K562 (cell line): ENCODE measurements around the gene SMURF1. TPM values are rescaled to one million over a fixed set of nuclear protein-coding genes. Genes with fewer than 3 reads are reported as not detected.

Experiments
- polyA plus RNA-seq, 8 experiments: library from polyadenylated mRNA; depleted of rRNA in 4 of 8; stranded (reverse) in 5 of 8; unstranded in 3 of 8; fragments of >200 nt; fragmentation: Nextera tagmentation in 2 of 8; fragmentation: Illumina TruSeq in 1 of 8; extraction: Ambion mirVana in 2 of 8; extraction: Trizol in 1 of 8; gene quantifications; 2 replicates each; pipeline versions ENCODE4 v1.2.1 to v1.2.3, GENCODE V29; 2011 to 2014; ENCODE audit warnings: inconsistent platforms in 1 of 8, missing spikeins in 1 of 8
- total RNA-seq, 7 experiments: library from RNA; depleted of rRNA in 6 of 7; stranded (reverse); fragments of >200 nt in 6 of 7; fragmentation: Illumina TruSeq in 2 of 7; extraction: Trizol in 2 of 7; gene quantifications; 2 replicates each; pipeline versions ENCODE4 v1.2.1 to v1.2.3, GENCODE V29; 2011 to 2021; ENCODE audit warnings: low replicate concordance in 1 of 7
- TF ChIP-seq, protein P1 (sequence below), 2 experiments: fragments of 150-350 bp in 1 of 2; IDR thresholded peaks; 2 replicates each; pipeline ENCODE4 v1.6.1; 2012 to 2016; ENCODE audit warnings: low read depth in 2 of 2, low read length in 2 of 2, mild to moderate bottlenecking in 1 of 2, moderate library complexity in 1 of 2
- TF ChIP-seq, protein P2 (sequence below), 2 experiments: fragments of 450-650 bp in 1 of 2; sonication (generic) in 1 of 2; formaldehyde crosslinking in 1 of 2; IDR thresholded peaks; 2 replicates each; pipeline versions ENCODE4 v1.7.1 to v1.9.0; 2016 to 2022; ENCODE audit warnings: inconsistent platforms in 1 of 2, mild to moderate bottlenecking in 1 of 2, missing genetic modification reagents in 1 of 2
- TF ChIP-seq, protein P3 (sequence below), 3 experiments: fragments of 200-800 bp in 1 of 3; fragments of 250-450 bp in 1 of 3; fragments of 450-650 bp in 1 of 3; sonication (Bioruptor Pico) in 1 of 3; sonication (Bioruptor generic) in 1 of 3; formaldehyde crosslinking in 1 of 3; IDR thresholded peaks; 2 replicates each; pipeline versions ENCODE4 v1.6.1 to v1.8.0; 2016 to 2022; ENCODE audit warnings: mild to moderate bottlenecking in 2 of 3, missing genetic modification characterization in 2 of 3, missing compliant biosample characterization in 1 of 3, moderate library complexity in 1 of 3
- TF ChIP-seq, protein P4 (sequence below), 3 experiments: fragments of 200-800 bp in 1 of 3; sonication (Bioruptor generic) in 1 of 3; sonication (generic) in 1 of 3; formaldehyde crosslinking in 1 of 3; IDR thresholded peaks; 2 replicates each; pipeline versions ENCODE4 v1.6.1 to v1.8.0; 2016 to 2022; ENCODE audit warnings: mild to moderate bottlenecking in 2 of 3, missing compliant biosample characterization in 2 of 3, missing genetic modification characterization in 2 of 3, missing genetic modification reagents in 1 of 3
- TF ChIP-seq, protein P5 (sequence below): fragments of 450-650 bp; IDR thresholded peaks from 2 replicates; pipeline ENCODE4 v1.6.1; 2016; ENCODE audit warnings: missing biosample characterization, missing genetic modification characterization

The SMURF1 gene
- total and polyA plus RNA-seq, 9 of the 15 experiments (the other 6 are each of a cell fraction or from before 2014, with no cell fraction given) = 1.0 to 20.1 (median 12.6) TPM

DNA sequence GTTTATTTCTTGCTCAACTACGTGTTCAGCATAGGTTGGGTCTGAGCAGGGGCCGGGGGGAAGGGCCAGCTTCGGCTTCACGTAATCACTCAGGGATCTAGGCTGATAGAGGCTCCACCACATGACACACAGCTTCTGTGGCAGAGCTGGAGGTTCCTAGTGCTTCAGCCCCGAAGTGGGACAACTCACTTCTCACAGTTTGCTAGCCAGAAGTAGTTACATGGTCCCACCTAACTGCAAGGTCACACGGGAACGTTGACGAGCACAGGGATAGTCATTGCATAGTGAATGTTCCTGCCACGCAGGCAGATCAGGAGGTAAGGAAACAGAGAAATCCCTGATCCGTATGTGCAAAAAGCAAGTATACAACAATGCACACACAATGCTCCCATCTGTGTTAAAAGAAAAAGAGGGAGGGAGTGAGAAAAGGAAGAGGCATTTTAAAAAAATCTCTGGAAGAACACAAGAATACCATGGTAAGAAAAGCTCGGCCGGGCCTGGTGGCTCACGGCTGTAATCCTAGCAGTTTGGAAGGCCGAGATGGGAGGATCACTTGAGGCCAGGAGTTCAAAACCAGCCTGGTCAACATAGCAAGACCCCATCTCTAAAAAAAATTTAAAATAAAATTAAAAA lies 16.9 kb downstream of the SMURF1 start (continued):
- TF ChIP-seq, protein P1, sequence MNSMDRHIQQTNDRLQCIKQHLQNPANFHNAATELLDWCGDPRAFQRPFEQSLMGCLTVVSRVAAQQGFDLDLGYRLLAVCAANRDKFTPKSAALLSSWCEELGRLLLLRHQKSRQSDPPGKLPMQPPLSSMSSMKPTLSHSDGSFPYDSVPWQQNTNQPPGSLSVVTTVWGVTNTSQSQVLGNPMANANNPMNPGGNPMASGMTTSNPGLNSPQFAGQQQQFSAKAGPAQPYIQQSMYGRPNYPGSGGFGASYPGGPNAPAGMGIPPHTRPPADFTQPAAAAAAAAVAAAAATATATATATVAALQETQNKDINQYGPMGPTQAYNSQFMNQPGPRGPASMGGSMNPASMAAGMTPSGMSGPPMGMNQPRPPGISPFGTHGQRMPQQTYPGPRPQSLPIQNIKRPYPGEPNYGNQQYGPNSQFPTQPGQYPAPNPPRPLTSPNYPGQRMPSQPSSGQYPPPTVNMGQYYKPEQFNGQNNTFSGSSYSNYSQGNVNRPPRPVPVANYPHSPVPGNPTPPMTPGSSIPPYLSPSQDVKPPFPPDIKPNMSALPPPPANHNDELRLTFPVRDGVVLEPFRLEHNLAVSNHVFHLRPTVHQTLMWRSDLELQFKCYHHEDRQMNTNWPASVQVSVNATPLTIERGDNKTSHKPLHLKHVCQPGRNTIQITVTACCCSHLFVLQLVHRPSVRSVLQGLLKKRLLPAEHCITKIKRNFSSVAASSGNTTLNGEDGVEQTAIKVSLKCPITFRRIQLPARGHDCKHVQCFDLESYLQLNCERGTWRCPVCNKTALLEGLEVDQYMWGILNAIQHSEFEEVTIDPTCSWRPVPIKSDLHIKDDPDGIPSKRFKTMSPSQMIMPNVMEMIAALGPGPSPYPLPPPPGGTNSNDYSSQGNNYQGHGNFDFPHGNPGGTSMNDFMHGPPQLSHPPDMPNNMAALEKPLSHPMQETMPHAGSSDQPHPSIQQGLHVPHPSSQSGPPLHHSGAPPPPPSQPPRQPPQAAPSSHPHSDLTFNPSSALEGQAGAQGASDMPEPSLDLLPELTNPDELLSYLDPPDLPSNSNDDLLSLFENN (IDR thresholded peaks at IDR 0.05; ENCODE audit: low read depth in 2 of 2, low read length in 2 of 2) = no peak
- TF ChIP-seq, protein P2, sequence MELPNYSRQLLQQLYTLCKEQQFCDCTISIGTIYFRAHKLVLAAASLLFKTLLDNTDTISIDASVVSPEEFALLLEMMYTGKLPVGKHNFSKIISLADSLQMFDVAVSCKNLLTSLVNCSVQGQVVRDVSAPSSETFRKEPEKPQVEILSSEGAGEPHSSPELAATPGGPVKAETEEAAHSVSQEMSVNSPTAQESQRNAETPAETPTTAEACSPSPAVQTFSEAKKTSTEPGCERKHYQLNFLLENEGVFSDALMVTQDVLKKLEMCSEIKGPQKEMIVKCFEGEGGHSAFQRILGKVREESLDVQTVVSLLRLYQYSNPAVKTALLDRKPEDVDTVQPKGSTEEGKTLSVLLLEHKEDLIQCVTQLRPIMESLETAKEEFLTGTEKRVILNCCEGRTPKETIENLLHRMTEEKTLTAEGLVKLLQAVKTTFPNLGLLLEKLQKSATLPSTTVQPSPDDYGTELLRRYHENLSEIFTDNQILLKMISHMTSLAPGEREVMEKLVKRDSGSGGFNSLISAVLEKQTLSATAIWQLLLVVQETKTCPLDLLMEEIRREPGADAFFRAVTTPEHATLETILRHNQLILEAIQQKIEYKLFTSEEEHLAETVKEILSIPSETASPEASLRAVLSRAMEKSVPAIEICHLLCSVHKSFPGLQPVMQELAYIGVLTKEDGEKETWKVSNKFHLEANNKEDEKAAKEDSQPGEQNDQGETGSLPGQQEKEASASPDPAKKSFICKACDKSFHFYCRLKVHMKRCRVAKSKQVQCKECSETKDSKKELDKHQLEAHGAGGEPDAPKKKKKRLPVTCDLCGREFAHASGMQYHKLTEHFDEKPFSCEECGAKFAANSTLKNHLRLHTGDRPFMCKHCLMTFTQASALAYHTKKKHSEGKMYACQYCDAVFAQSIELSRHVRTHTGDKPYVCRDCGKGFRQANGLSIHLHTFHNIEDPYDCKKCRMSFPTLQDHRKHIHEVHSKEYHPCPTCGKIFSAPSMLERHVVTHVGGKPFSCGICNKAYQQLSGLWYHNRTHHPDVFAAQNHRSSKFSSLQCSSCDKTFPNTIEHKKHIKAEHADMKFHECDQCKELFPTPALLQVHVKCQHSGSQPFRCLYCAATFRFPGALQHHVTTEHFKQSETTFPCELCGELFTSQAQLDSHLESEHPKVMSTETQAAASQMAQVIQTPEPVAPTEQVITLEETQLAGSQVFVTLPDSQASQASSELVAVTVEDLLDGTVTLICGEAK (IDR thresholded peaks at IDR 0.05) = peak; percentile 26; the same call in 1 of the 2 replicates
- TF ChIP-seq, protein P2 (CRISPR knock-in tag; IDR thresholded peaks at IDR 0.05) = no peak
- TF ChIP-seq, protein P3, sequence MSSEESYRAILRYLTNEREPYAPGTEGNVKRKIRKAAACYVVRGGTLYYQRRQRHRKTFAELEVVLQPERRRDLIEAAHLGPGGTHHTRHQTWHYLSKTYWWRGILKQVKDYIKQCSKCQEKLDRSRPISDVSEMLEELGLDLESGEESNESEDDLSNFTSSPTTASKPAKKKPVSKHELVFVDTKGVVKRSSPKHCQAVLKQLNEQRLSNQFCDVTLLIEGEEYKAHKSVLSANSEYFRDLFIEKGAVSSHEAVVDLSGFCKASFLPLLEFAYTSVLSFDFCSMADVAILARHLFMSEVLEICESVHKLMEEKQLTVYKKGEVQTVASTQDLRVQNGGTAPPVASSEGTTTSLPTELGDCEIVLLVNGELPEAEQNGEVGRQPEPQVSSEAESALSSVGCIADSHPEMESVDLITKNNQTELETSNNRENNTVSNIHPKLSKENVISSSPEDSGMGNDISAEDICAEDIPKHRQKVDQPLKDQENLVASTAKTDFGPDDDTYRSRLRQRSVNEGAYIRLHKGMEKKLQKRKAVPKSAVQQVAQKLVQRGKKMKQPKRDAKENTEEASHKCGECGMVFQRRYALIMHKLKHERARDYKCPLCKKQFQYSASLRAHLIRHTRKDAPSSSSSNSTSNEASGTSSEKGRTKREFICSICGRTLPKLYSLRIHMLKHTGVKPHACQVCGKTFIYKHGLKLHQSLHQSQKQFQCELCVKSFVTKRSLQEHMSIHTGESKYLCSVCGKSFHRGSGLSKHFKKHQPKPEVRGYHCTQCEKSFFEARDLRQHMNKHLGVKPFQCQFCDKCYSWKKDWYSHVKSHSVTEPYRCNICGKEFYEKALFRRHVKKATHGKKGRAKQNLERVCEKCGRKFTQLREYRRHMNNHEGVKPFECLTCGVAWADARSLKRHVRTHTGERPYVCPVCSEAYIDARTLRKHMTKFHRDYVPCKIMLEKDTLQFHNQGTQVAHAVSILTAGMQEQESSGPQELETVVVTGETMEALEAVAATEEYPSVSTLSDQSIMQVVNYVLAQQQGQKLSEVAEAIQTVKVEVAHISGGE (CRISPR knock-in tag; IDR thresholded peaks at IDR 0.05) = 0 out of 6 replicates have a peak, but pooled peaks of 1 of the 3 experiments have one; percentile 16
- TF ChIP-seq, protein P4, sequence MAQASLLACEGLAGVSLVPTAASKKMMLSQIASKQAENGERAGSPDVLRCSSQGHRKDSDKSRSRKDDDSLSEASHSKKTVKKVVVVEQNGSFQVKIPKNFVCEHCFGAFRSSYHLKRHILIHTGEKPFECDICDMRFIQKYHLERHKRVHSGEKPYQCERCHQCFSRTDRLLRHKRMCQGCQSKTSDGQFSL (CRISPR knock-in tag; IDR thresholded peaks at IDR 0.05) = no peak
- TF ChIP-seq, protein P4 (tag; IDR thresholded peaks at IDR 0.05) = no peak
- TF ChIP-seq, protein P5, sequence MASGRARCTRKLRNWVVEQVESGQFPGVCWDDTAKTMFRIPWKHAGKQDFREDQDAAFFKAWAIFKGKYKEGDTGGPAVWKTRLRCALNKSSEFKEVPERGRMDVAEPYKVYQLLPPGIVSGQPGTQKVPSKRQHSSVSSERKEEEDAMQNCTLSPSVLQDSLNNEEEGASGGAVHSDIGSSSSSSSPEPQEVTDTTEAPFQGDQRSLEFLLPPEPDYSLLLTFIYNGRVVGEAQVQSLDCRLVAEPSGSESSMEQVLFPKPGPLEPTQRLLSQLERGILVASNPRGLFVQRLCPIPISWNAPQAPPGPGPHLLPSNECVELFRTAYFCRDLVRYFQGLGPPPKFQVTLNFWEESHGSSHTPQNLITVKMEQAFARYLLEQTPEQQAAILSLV = no peak
